Neural cell (in vitro differentiated cells): ENCODE data around the gene RAB11FIP4. TPM values are rescaled to one million over a fixed set of nuclear protein-coding genes. Genes with fewer than 3 reads are reported as not detected.
A peak's percentile ranks its signal among the peaks of the same experiment; 100 is the strongest.

Source experiments
- H2AFZ ChIP-seq: fragments of 200-600, 300-800 bp; sonication (generic), shearing (Covaris generic); 2 replicates; pipeline ENCODE4 v1.6.0; 2014; ENCODE audit warnings: low read depth, mild to moderate bottlenecking, antibody characterized with exemption, low read length, moderate library complexity
- H3F3A ChIP-seq: fragments of 200-600 bp; shearing (Covaris generic); 2 replicates; pipeline ENCODE4 v1.6.1; 2016; ENCODE audit warnings: mild to moderate bottlenecking, moderate library complexity, mixed read lengths, antibody characterized with exemption, low read length; ENCODE audit not compliant: insufficient read depth, poor library complexity, severe bottlenecking
- H3K27ac ChIP-seq: fragments of 200-600, 300-800 bp; sonication (generic), shearing (Covaris generic); 2 replicates; pipeline ENCODE4 v1.5.1; 2014; ENCODE audit warnings: mild to moderate bottlenecking, low read length, moderate library complexity
- H3K27me3 ChIP-seq: fragments of 300-800, 200-600 bp; sonication (generic), shearing (Covaris generic); 2 replicates; pipeline ENCODE4 v1.6.0; 2014; ENCODE audit warnings: mild to moderate bottlenecking, low read depth, low read length, moderate library complexity; ENCODE audit not compliant: insufficient read depth
- H3K36me3 ChIP-seq: fragments of 300-800, 200-600 bp; sonication (generic), shearing (Covaris generic); 2 replicates; pipeline ENCODE4 v1.5.1; 2014; ENCODE audit warnings: mild to moderate bottlenecking, antibody characterized with exemption, low read length, moderate library complexity; ENCODE audit not compliant: insufficient read depth
- H3K4me2 ChIP-seq: fragments of 300-800, 200-600 bp; sonication (generic), shearing (Covaris generic); 2 replicates; pipeline ENCODE4 v1.6.0; 2014; ENCODE audit warnings: mild to moderate bottlenecking, low read length
- H3K4me3 ChIP-seq: fragments of 300-800, 200-600 bp; sonication (generic), shearing (Covaris generic); 2 replicates; pipeline ENCODE4 v1.5.1; 2014; ENCODE audit warnings: mild to moderate bottlenecking, low read length, moderate library complexity
- H3K79me2 ChIP-seq: fragments of 200-600 bp; shearing (Covaris generic); replicated peaks from 2 replicates; pipeline ENCODE4 v1.6.0; 2014; ENCODE audit warnings: mild to moderate bottlenecking, low read length, moderate library complexity; ENCODE audit not compliant: insufficient read depth
- H3K9ac ChIP-seq: fragments of 300-800, 200-600 bp; sonication (generic), shearing (Covaris generic); 2 replicates; pipeline ENCODE4 v1.6.1; 2016; ENCODE audit warnings: mild to moderate bottlenecking, low read length, mixed read lengths
- H3K9me2 ChIP-seq: fragments of 200-600 bp; shearing (Covaris generic); 2 replicates; pipeline ENCODE4 v1.6.1; 2016; ENCODE audit warnings: mild to moderate bottlenecking, low read length, mixed read lengths; ENCODE audit not compliant: insufficient read depth
- H3K9me3 ChIP-seq: fragments of 200-600, 300-800 bp; sonication (generic), shearing (Covaris generic); 2 replicates; pipeline ENCODE4 v1.6.1; 2016; ENCODE audit warnings: mild to moderate bottlenecking, mixed run types, low read length, moderate library complexity, mixed read lengths
- H4K20me1 ChIP-seq: fragments of 200-600 bp; shearing (Covaris generic); 2 replicates; pipeline ENCODE4 v1.6.1; 2016; ENCODE audit warnings: mild to moderate bottlenecking, mixed run types; ENCODE audit not compliant: insufficient read depth
- CTCF ChIP-seq: fragments of 450-650 bp; IDR thresholded peaks from 2 replicates; pipeline ENCODE4 v1.5.1; 2014; ENCODE audit warnings: antibody characterized with exemption, mild to moderate bottlenecking, moderate library complexity; ENCODE audit not compliant: poor library complexity, severe bottlenecking
- EP300 ChIP-seq: fragments of 450-650 bp; conservative IDR thresholded peaks from 2 replicates; pipeline ENCODE4 v1.6.1; 2014; ENCODE audit warnings: antibody characterized with exemption, mild to moderate bottlenecking, moderate library complexity; ENCODE audit not compliant: poor library complexity, severe bottlenecking
- EZH2 ChIP-seq: fragments of 200-600, 300-800 bp; shearing (Covaris generic), sonication (generic); IDR thresholded peaks from 2 replicates; pipeline ENCODE4 v1.6.1; 2014; ENCODE audit warnings: antibody characterized with exemption, low read length, borderline replicate concordance, mild to moderate bottlenecking; ENCODE audit not compliant: insufficient read depth, poor library complexity, severe bottlenecking
- MXI1 ChIP-seq: fragments of 450-650 bp; conservative IDR thresholded peaks from 2 replicates; pipeline ENCODE4 v1.6.1; 2014; ENCODE audit warnings: antibody characterized with exemption, mild to moderate bottlenecking; ENCODE audit not compliant: poor library complexity, severe bottlenecking
- POLR2AphosphoS5 ChIP-seq: IDR thresholded peaks from 2 replicates; pipeline ENCODE4 v1.6.1; 2012
- RAD21 ChIP-seq: fragments of 450-650 bp; conservative IDR thresholded peaks from 2 replicates; pipeline ENCODE4 v1.6.1; 2014; ENCODE audit warnings: antibody characterized with exemption, mild to moderate bottlenecking, moderate library complexity
- REST ChIP-seq: IDR thresholded peaks from 2 replicates; pipeline ENCODE4 v1.6.1; 2012; ENCODE audit warnings: borderline replicate concordance
- SMC3 ChIP-seq: fragments of 450-650 bp; conservative IDR thresholded peaks from 2 replicates; pipeline ENCODE4 v1.6.1; 2014; ENCODE audit warnings: antibody characterized with exemption, mild to moderate bottlenecking, moderate library complexity; ENCODE audit not compliant: poor library complexity
- TAF1 ChIP-seq: IDR thresholded peaks from 2 replicates; pipeline ENCODE4 v1.6.1; 2012; ENCODE audit warnings: low read depth
- polyA plus RNA-seq: library from polyadenylated mRNA; depleted of rRNA; stranded (reverse); fragments of >200 nt; gene quantifications from 2 replicates; pipeline ENCODE4 v1.2.3, GENCODE V29; 2014

RAB11FIP4 gene
- polyA plus RNA-seq, 1 donor from 2014 or later: 14.4 TPM

GRCh38 chr17:31549525-31550388, 158.3 kb downstream of the RAB11FIP4 start:
- no peaks in the 10 kb centered on the region for H3K9me2 ChIP-seq
- H3K9me3 ChIP-seq: no peaks in the 10 kb centered on the region
- peak overlapping the region; percentile 69 for H3K27ac ChIP-seq
- no peaks in the 10 kb centered on the region for H3K36me3 ChIP-seq
- peak overlapping the region; percentile 65 for H3K4me2 ChIP-seq
- H3K4me3 ChIP-seq: peak overlapping the region; percentile 95
- H2AFZ ChIP-seq: peak overlapping the region; percentile 91
- peaks cover 6% of the 10 kb centered on the region for H3K27me3 ChIP-seq
- H3K79me2 ChIP-seq: no peaks in the 10 kb centered on the region
- peak overlapping the region; percentile 81 for H3K9ac ChIP-seq
- TF ChIP-seq EZH2: no peak
- TF ChIP-seq SMC3: peak; percentile 41
- peak; percentile 54 for TF ChIP-seq POLR2AphosphoS5
- no peak for TF ChIP-seq REST
- peak; percentile 8 for TF ChIP-seq EP300
- no peak for TF ChIP-seq RAD21
- TF ChIP-seq MXI1: peak; percentile 27
- peak; percentile 19 for TF ChIP-seq TAF1
- TF ChIP-seq CTCF: no peak
- no peaks in the 10 kb centered on the region for H4K20me1 ChIP-seq
- H3F3A ChIP-seq: no peaks in the 10 kb centered on the region

- Histone ChIP-seq H4K20me1 (no peaks in the 10 kb centered on the region), H3K9me2 (no peaks in the 10 kb centered on the region), H3K79me2 (no peaks in the 10 kb centered on the region), H2AFZ (peak overlapping the region; percentile 27), H3K36me3 (no peaks in the 10 kb centered on the region), H3K4me2 (no peak overlapping the region), H3K9ac (peak overlapping the region; percentile 81), H3K4me3 (peak overlapping the region; percentile 95), H3K9me3 (no peaks in the 10 kb centered on the region), H3F3A (no peaks in the 10 kb centered on the region), H3K27me3 (peaks cover 6% of the 10 kb centered on the region), H3K27ac (peak overlapping the region; percentile 28)
- no peak for TF ChIP-seq CTCF
- peak; percentile 1 for TF ChIP-seq MXI1
These were observed 159.0 kb downstream of the RAB11FIP4 start for GRCh38 chr17:31550389-31551056.
